Mesenchymal stem cell (in vitro differentiated cells and primary cell): ENCODE results near the gene GRM7.

ENCODE experiments used
- DNase-seq: peaks from one replicate; pipeline ENCODE4 v3.0.0-alpha.2; 2013
- H2AFZ ChIP-seq: one replicate; pipeline ENCODE4 v1.6.1; 2013; ENCODE audit warnings: low read depth, mild to moderate bottlenecking, control low read depth, inconsistent platforms, low read length, moderate library complexity
- H2AK5ac ChIP-seq: 2 replicates; pipeline ENCODE4 v1.6.1; 2013; ENCODE audit warnings: low read length, moderate library complexity, mild to moderate bottlenecking, inconsistent platforms; ENCODE audit not compliant: severe bottlenecking
- H2BK120ac ChIP-seq: one replicate; pipeline ENCODE4 v1.6.1; 2013; ENCODE audit warnings: low read depth, mild to moderate bottlenecking, inconsistent platforms, low read length, moderate library complexity
- H2BK12ac ChIP-seq, 2 experiments: one replicate each; pipeline ENCODE4 v1.6.1; 2013; ENCODE audit warnings: inconsistent platforms in 2 of 2, low read length in 2 of 2, mild to moderate bottlenecking in 2 of 2, moderate library complexity in 2 of 2, control low read depth in 1 of 2
- H2BK15ac ChIP-seq: one replicate; pipeline ENCODE4 v1.6.1; 2013; ENCODE audit warnings: mild to moderate bottlenecking, low read depth, inconsistent platforms; ENCODE audit not compliant: poor library complexity, severe bottlenecking
- H2BK5ac ChIP-seq: 2 replicates; pipeline ENCODE4 v1.6.1; 2013; ENCODE audit warnings: low read depth, mild to moderate bottlenecking, low read length, control low read depth, inconsistent platforms; ENCODE audit not compliant: poor library complexity, severe bottlenecking
- H3K14ac ChIP-seq, 2 experiments: one replicate each; pipeline ENCODE4 v1.6.1; 2013; ENCODE audit warnings: inconsistent platforms in 2 of 2, low read length in 2 of 2, control low read depth in 1 of 2, mild to moderate bottlenecking in 1 of 2, moderate library complexity in 1 of 2
- H3K18ac ChIP-seq, 2 experiments: one replicate each; pipeline ENCODE4 v1.6.1; 2013; ENCODE audit warnings: inconsistent platforms in 2 of 2, low read length in 2 of 2, control low read depth in 1 of 2, low read depth in 1 of 2, mild to moderate bottlenecking in 1 of 2
- H3K23ac ChIP-seq, 2 experiments: one replicate each; pipeline ENCODE4 v1.6.1; 2013; ENCODE audit warnings: inconsistent platforms in 2 of 2, low read length in 2 of 2, mild to moderate bottlenecking in 2 of 2, moderate library complexity in 2 of 2, control low read depth in 1 of 2
- H3K27ac ChIP-seq: 2 replicates; pipeline ENCODE4 v1.5.1; 2013; ENCODE audit warnings: mild to moderate bottlenecking, moderate library complexity, low read length, control low read depth, inconsistent platforms; ENCODE audit not compliant: poor library complexity, severe bottlenecking
- H3K27me3 ChIP-seq, 2 experiments: 2 replicates each; pipeline versions ENCODE4 v1.6.1 to v1.7.0; 2013; ENCODE audit warnings: low read length in 2 of 2, mild to moderate bottlenecking in 2 of 2, moderate library complexity in 2 of 2, control low read depth in 1 of 2, inconsistent platforms in 1 of 2; ENCODE audit not compliant: control insufficient read depth in 1 of 2, insufficient read depth in 1 of 2
- H3K36me3 ChIP-seq, 2 experiments: 2 replicates each; pipeline versions ENCODE4 v1.6.1 to v1.7.0; 2013; ENCODE audit warnings: low read length in 2 of 2, control low read depth in 1 of 2, inconsistent platforms in 1 of 2, low read depth in 1 of 2, mild to moderate bottlenecking in 1 of 2; ENCODE audit not compliant: insufficient read depth in 2 of 2, control insufficient read depth in 1 of 2
- H3K4ac ChIP-seq, 2 experiments: one replicate each; pipeline ENCODE4 v1.6.1; 2013; ENCODE audit warnings: inconsistent platforms in 2 of 2, low read length in 2 of 2, mild to moderate bottlenecking in 2 of 2, moderate library complexity in 2 of 2, control low read depth in 1 of 2, low read depth in 1 of 2
- H3K4me1 ChIP-seq: 2 replicates; pipeline ENCODE4 v1.6.1; 2013; ENCODE audit warnings: low read depth, low read length, control low read depth; ENCODE audit not compliant: control insufficient read depth, insufficient read depth
- H3K4me2 ChIP-seq: 2 replicates; pipeline ENCODE4 v1.6.1; 2013; ENCODE audit warnings: low read length, mild to moderate bottlenecking, inconsistent platforms; ENCODE audit not compliant: poor library complexity, severe bottlenecking
- H3K4me3 ChIP-seq, 2 experiments: 2 replicates each; pipeline versions ENCODE4 v1.5.1 to v1.7.0; 2013; ENCODE audit warnings: low read length in 2 of 2, mild to moderate bottlenecking in 2 of 2, control low read depth in 1 of 2, low read depth in 1 of 2; ENCODE audit not compliant: insufficient read depth in 1 of 2
- H3K79me1 ChIP-seq: replicated peaks from 2 replicates; pipeline ENCODE4 v1.6.1; 2013; ENCODE audit warnings: mild to moderate bottlenecking, control low read depth, low read length, inconsistent platforms; ENCODE audit not compliant: poor library complexity, severe bottlenecking
- H3K9ac ChIP-seq: 2 replicates; pipeline ENCODE4 v1.7.0; 2013; ENCODE audit warnings: mild to moderate bottlenecking, low read length, moderate library complexity
- H3K9me3 ChIP-seq: 2 replicates; pipeline ENCODE4 v1.7.0; 2013; ENCODE audit warnings: mild to moderate bottlenecking, low read length; ENCODE audit not compliant: control insufficient read depth
- H4K8ac ChIP-seq: one replicate; pipeline ENCODE4 v1.6.1; 2013; ENCODE audit warnings: inconsistent platforms, mild to moderate bottlenecking, low read length, moderate library complexity
- H4K91ac ChIP-seq: one replicate; pipeline ENCODE4 v1.6.1; 2013; ENCODE audit warnings: mild to moderate bottlenecking, low read length, inconsistent platforms
- WGBS: methylation state at CpG from one replicate; pipeline ENCODE4 v1.1.7; 2013; ENCODE audit warnings: mixed read lengths; 5-methylcytosine and 5-hydroxymethylcytosine counted together

Gene GRM7

GRCh38 chr3:7397097-7397496, 536.2 kb downstream of the GRM7 start:
- H3K23ac ChIP-seq = no peak overlapping the region
- H3K14ac ChIP-seq = no peak overlapping the region
- no peak overlapping the region for H4K91ac ChIP-seq
- no peak overlapping the region for H4K8ac ChIP-seq
- no peak overlapping the region for H2AFZ ChIP-seq
- H3K9me3 ChIP-seq = no peaks in the 10 kb centered on the region
- no peak overlapping the region for H2BK5ac ChIP-seq
- H3K18ac ChIP-seq = no peak overlapping the region
- no peaks in the 10 kb centered on the region for H3K4me1 ChIP-seq
- no CpG with 5 or more reads among the region's 2 CpGs for WGBS
- no peak overlapping the region for H3K4ac ChIP-seq
- no peak overlapping the region for H2BK120ac ChIP-seq
- no peaks in the 10 kb centered on the region for H3K79me1 ChIP-seq
- H3K9ac ChIP-seq = no peak overlapping the region
- H2AK5ac ChIP-seq = no peak overlapping the region
- no peak overlapping the region for H3K27ac ChIP-seq
- H2BK12ac ChIP-seq = no peak overlapping the region
- H3K36me3 ChIP-seq = no peaks in the 10 kb centered on the region
- peak; percentile 12 for DNase-seq
- no peak overlapping the region for H3K4me2 ChIP-seq
- H2BK15ac ChIP-seq = no peak overlapping the region
- no peak overlapping the region for H3K4me3 ChIP-seq
- no peaks in the 10 kb centered on the region for H3K27me3 ChIP-seq

GRCh38 chr3:7400360-7400759, 539.4 kb downstream of the GRM7 start:
- Histone ChIP-seq H3K14ac (no peak overlapping the region), H3K18ac (no peak overlapping the region), H2AK5ac (no peak overlapping the region), H3K79me1 (no peaks in the 10 kb centered on the region), H3K9ac (no peak overlapping the region), H3K23ac (no peak overlapping the region), H3K4me3 (no peak overlapping the region), H2BK15ac (no peak overlapping the region), H2BK120ac (no peak overlapping the region), H3K36me3 (no peaks in the 10 kb centered on the region), H2AFZ (no peak overlapping the region), H3K27ac (no peak overlapping the region), H3K9me3 (no peaks in the 10 kb centered on the region), H3K27me3 (no peaks in the 10 kb centered on the region), H3K4me1 (no peaks in the 10 kb centered on the region), H4K91ac (no peak overlapping the region), H3K4me2 (no peak overlapping the region), H4K8ac (no peak overlapping the region), H2BK12ac (no peak overlapping the region), H2BK5ac (no peak overlapping the region), H3K4ac (no peak overlapping the region)
- no peak for DNase-seq
- 92% methylated on average over 2 of the region's 2 CpGs for WGBS

- Histone ChIP-seq H3K9ac (no peak overlapping the region), H3K27ac (no peak overlapping the region), H2AK5ac (no peak overlapping the region), H3K4me1 (no peaks in the 10 kb centered on the region), H3K14ac (no peak overlapping the region), H3K9me3 (no peaks in the 10 kb centered on the region), H4K8ac (no peak overlapping the region), H3K4me2 (no peak overlapping the region), H2BK5ac (no peak overlapping the region), H2BK12ac (no peak overlapping the region), H3K23ac (no peak overlapping the region), H3K27me3 (no peaks in the 10 kb centered on the region), H3K4me3 (no peak overlapping the region), H3K18ac (no peak overlapping the region), H2BK120ac (no peak overlapping the region), H2AFZ (no peak overlapping the region), H4K91ac (no peak overlapping the region), H3K36me3 (no peaks in the 10 kb centered on the region), H3K4ac (no peak overlapping the region), H3K79me1 (no peaks in the 10 kb centered on the region), H2BK15ac (no peak overlapping the region)
- 98% methylated on average over 1 of the region's 1 CpG for WGBS
- no peak for DNase-seq
Measured at GRCh38 chr3:7401418-7401817, 540.5 kb downstream of the GRM7 start.

GRCh38 chr3:7407107-7407506, 546.2 kb downstream of the GRM7 start:
- Histone ChIP-seq H3K4me3 (no peak overlapping the region), H2BK5ac (no peak overlapping the region), H2AFZ (no peak overlapping the region), H3K18ac (no peak overlapping the region), H2BK15ac (no peak overlapping the region), H3K27me3 (no peaks in the 10 kb centered on the region), H2BK120ac (no peak overlapping the region), H3K4me2 (no peak overlapping the region), H4K91ac (no peak overlapping the region), H3K36me3 (no peaks in the 10 kb centered on the region), H3K27ac (no peak overlapping the region), H3K4me1 (no peaks in the 10 kb centered on the region), H3K23ac (no peak overlapping the region), H3K14ac (no peak overlapping the region), H2AK5ac (no peak overlapping the region), H3K79me1 (no peaks in the 10 kb centered on the region), H3K9ac (no peak overlapping the region), H2BK12ac (no peak overlapping the region), H3K4ac (no peak overlapping the region), H3K9me3 (no peaks in the 10 kb centered on the region), H4K8ac (no peak overlapping the region)
- DNase-seq = no peak
- WGBS = 82% methylated on average over 3 of the region's 4 CpGs
